ENCODE measurements around the gene TAF4. TPM values are rescaled to one million over a fixed set of nuclear protein-coding genes. Genes with fewer than 3 reads are reported as not detected.

Gene TAF4
- total and polyA plus RNA-seq, 2 donors (not counting 1 experiment from before 2014, with no cell fraction given), result 2.6 to 3.0 TPM

DNA sequence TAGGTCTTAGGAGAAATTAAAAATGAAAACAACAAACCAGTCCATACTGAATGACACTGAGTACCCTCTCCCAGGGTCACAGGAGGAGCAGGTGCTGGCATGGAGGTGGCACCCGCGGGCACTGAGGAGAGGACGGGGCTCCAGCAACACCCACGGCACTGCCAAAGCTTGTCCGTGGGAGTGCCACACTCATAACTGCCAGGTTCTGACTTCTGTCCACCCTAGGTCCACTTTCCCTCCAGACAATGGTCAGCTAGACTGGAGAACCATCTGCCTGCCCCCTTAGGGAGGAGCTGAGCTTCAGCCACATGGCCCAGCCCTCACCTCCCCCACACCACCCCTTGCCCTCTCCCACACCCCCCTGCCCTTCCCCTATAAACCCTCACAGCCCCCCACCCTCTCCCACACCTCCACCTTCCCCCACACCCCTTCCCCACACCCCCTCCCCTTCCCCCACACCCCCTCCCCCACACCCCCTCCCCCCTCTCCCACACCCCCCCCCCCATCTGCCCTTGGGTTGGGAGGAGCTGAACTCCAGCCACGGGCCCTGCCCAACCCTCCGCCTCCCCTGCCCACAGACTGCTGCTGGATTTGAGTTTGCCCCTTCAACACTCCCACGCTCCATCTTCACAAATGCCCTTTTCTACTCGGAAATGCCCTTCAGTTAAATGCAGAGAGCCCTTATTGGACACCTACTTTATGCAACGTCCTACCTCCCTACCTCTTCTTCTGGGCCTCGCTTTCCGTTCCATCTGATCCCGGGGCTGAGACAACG, 129.6 kb downstream of the TAF4 start:
- no peaks in the 10 kb centered on the region for H3K9me3 ChIP-seq (ENCODE audit: control insufficient read depth, insufficient read depth, low read depth, low read length)
- no peaks in the 10 kb centered on the region for H4K20me1 ChIP-seq (ENCODE audit: control insufficient read depth, extremely low read depth, insufficient read depth, low read length)
- TF ChIP-seq CTCF (conservative IDR thresholded peaks at IDR 0.05 in 1 of 2, IDR thresholded peaks at IDR 0.05 in 1 of 2; ENCODE audit: low read depth in 1 of 2, low read length in 2 of 2), result no peak
- no peak for TF ChIP-seq EZH2 (IDR thresholded peaks at IDR 0.05; ENCODE audit: low read length, missing control alignments)
- no peak overlapping the region for H3K4me2 ChIP-seq (ENCODE audit: extremely low read depth, insufficient read depth, low read length)
- no peak overlapping the region for H2AFZ ChIP-seq (ENCODE audit: low read length)
- DNase-seq (ENCODE audit: low read depth in 2 of 2), result no peak
- H3K9ac ChIP-seq (ENCODE audit: insufficient read depth, low read length), result no peak overlapping the region
- no peak overlapping the region for H3K4me3 ChIP-seq (replicated peaks in 1 of 4; ENCODE audit: control extremely low read depth in 1 of 4, insufficient read depth in 1 of 4, low read depth in 3 of 4, low read length in 4 of 4)
- H3K27me3 ChIP-seq (ENCODE audit: control insufficient read depth, insufficient read depth, low read length), result no peaks in the 10 kb centered on the region
- H3K4me1 ChIP-seq (ENCODE audit: control insufficient read depth, extremely low read depth, insufficient read depth, low read length), result no peaks in the 10 kb centered on the region
- H3K36me3 ChIP-seq (ENCODE audit: control insufficient read depth, insufficient read depth, low read length), result no peaks in the 10 kb centered on the region
- no peak overlapping the region for H3K27ac ChIP-seq (ENCODE audit: insufficient read depth, low read length)
- H3K79me2 ChIP-seq (ENCODE audit: control insufficient read depth, insufficient read depth, low read length), result no peaks in the 10 kb centered on the region

- DNase-seq (ENCODE audit: low read depth in 2 of 2), result peak in 1 of 2 donors; percentile 42
- Histone ChIP-seq H3K36me3 (ENCODE audit: control insufficient read depth, insufficient read depth, low read length) (no peaks in the 10 kb centered on the region), H3K9me3 (ENCODE audit: control insufficient read depth, insufficient read depth, low read depth, low read length) (no peaks in the 10 kb centered on the region), H3K9ac (ENCODE audit: insufficient read depth, low read length) (no peak overlapping the region), H3K4me2 (ENCODE audit: extremely low read depth, insufficient read depth, low read length) (no peak overlapping the region), H3K79me2 (ENCODE audit: control insufficient read depth, insufficient read depth, low read length) (no peaks in the 10 kb centered on the region), H4K20me1 (ENCODE audit: control insufficient read depth, extremely low read depth, insufficient read depth, low read length) (no peaks in the 10 kb centered on the region), H3K4me3 (replicated peaks in 1 of 4; ENCODE audit: control extremely low read depth in 1 of 4, insufficient read depth in 1 of 4, low read depth in 3 of 4, low read length in 4 of 4) (no peak overlapping the region), H3K27ac (ENCODE audit: insufficient read depth, low read length) (no peak overlapping the region), H2AFZ (ENCODE audit: low read length) (no peak overlapping the region), H3K27me3 (ENCODE audit: control insufficient read depth, insufficient read depth, low read length) (no peaks in the 10 kb centered on the region), H3K4me1 (ENCODE audit: control insufficient read depth, extremely low read depth, insufficient read depth, low read length) (no peaks in the 10 kb centered on the region)
- no peak for TF ChIP-seq CTCF (conservative IDR thresholded peaks at IDR 0.05 in 1 of 2, IDR thresholded peaks at IDR 0.05 in 1 of 2; ENCODE audit: low read depth in 1 of 2, low read length in 2 of 2)
- no peak for TF ChIP-seq EZH2 (IDR thresholded peaks at IDR 0.05; ENCODE audit: low read length, missing control alignments)
Observed at GRCh38 chr20:61934716-61935530, 130.8 kb downstream of the TAF4 start.

GRCh38 chr20:61933951-61934715, 131.5 kb downstream of the TAF4 start:
- no peak for TF ChIP-seq EZH2 (IDR thresholded peaks at IDR 0.05; ENCODE audit: low read length, missing control alignments)
- no peak for TF ChIP-seq CTCF (conservative IDR thresholded peaks at IDR 0.05 in 1 of 2, IDR thresholded peaks at IDR 0.05 in 1 of 2; ENCODE audit: low read depth in 1 of 2, low read length in 2 of 2)
- H3K4me2 ChIP-seq (ENCODE audit: extremely low read depth, insufficient read depth, low read length), result no peak overlapping the region
- H3K27me3 ChIP-seq (ENCODE audit: control insufficient read depth, insufficient read depth, low read length), result no peaks in the 10 kb centered on the region
- H2AFZ ChIP-seq (ENCODE audit: low read length), result no peak overlapping the region
- no peaks in the 10 kb centered on the region for H3K79me2 ChIP-seq (ENCODE audit: control insufficient read depth, insufficient read depth, low read length)
- H3K27ac ChIP-seq (ENCODE audit: insufficient read depth, low read length), result no peak overlapping the region
- no peak overlapping the region for H3K4me3 ChIP-seq (replicated peaks in 1 of 4; ENCODE audit: control extremely low read depth in 1 of 4, insufficient read depth in 1 of 4, low read depth in 3 of 4, low read length in 4 of 4)
- no peaks in the 10 kb centered on the region for H3K9me3 ChIP-seq (ENCODE audit: control insufficient read depth, insufficient read depth, low read depth, low read length)
- H4K20me1 ChIP-seq (ENCODE audit: control insufficient read depth, extremely low read depth, insufficient read depth, low read length), result no peaks in the 10 kb centered on the region
- no peak for DNase-seq (ENCODE audit: low read depth in 2 of 2)
- H3K4me1 ChIP-seq (ENCODE audit: control insufficient read depth, extremely low read depth, insufficient read depth, low read length), result no peaks in the 10 kb centered on the region
- no peak overlapping the region for H3K9ac ChIP-seq (ENCODE audit: insufficient read depth, low read length)
- no peaks in the 10 kb centered on the region for H3K36me3 ChIP-seq (ENCODE audit: control insufficient read depth, insufficient read depth, low read length)

All from fibroblast of lung (primary cell).